DMS53 treated with DMSO at 0.1 percent for 48 hours (cell line): ENCODE measurements around the gene SP100.

Source experiments
- DNase-seq: peaks from one replicate; lab custom pipeline; 2025; ENCODE audit not compliant: unreplicated experiment; lab: John Stamatoyannopoulos, UW

The SP100 gene

DNA sequence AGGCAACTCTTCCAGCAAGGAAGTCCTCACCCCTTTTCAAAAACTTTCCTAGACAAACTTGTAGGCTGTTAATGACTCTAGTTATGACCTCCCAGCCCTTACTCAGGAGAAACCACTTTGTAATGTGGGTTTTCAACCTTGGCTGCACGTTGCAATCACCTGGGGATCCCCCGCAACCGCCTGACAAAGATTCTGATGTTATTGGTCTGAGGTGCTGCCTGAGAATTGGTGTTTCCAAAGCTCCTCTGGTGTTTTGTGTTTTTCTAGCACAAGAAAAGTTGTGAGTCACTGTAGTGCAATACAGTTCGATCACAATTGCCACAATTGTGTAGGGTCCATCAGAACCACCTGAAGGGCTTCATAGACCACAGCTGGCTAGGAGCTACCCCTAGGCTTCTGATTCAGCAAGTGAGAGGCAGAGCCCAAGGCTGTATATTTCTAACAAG is 121.6 kb downstream of the SP100 start:
- no peak for DNase-seq

DNA sequence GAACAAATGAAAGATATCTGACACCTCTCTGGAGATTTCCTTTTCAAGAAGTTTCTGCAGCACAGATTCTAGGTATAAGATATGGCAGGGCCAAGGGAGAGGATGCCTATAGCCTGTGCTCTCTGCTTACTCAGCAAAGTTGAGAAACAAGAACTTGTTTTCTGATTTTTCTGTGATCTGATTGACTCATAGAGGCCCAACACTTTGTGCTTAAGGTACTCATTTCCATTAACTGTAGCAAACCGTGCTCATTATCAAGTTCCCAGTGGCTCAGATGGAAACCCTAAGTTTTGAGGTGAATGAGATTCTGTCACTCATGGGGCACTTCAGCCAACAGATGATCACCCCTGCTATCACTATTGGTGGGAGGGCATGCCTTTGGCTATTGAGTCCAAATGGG is 124.3 kb downstream of the SP100 start:
- DNase-seq: no peak

DNA sequence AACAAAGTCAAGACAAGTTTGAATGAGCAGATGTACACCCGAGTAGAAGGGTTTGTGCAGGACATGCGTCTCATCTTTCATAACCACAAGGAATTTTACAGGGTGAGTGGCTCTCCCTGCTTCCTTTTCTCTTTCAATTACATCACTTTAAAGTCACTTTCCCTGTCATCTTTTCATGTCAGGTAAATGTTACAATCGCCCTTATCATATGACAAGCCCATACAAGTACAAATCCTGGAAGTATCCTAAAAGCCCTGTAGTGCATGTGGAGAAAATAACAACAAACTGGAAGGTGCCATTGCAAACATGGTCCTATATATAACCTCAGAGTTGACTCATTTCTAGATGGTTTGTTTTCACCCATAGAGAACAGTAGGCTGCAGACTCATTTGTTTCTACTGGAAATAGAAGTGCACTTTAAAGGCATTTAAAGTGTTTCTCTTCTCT is 126.0 kb downstream of the SP100 start:
- DNase-seq: no peak

DNA sequence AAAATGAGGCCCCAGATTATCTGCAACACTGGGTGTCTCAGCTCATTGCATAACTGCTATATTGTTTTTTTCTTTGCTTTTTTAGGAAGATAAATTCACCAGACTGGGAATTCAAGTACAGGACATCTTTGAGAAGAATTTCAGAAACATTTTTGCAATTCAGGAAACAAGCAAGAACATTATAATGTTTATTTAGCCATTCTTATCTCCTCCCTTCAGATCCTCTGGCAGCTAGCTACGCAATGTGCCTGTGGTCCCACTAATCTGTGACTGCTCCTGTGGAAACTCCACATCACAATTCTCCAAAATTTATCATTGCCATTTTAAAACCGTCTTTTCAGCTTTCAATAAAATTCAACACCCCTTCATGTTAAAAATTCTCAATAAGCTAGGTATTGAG is 126.8 kb downstream of the SP100 start:
- DNase-seq: no peak

DNA sequence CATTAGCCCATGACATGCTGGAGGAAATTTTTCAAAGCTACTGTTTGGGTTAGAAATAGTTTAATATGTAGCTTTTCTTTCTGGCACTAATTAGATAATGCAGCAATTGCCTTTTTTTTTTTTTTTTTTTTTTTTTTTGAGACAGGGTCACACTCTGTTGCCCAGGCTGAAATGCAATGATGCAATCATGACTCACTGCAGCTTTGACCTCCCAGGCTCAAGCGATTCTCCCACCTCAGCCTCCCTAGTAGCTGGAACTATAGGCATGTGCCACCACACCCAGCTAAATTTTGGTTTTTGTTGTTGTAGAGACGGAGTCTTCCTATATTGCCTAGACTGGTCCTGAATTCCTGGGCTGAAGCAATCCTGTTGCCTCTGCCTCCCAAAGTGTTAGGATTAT is 136.2 kb downstream of the SP100 start:
- no peak for DNase-seq

DNA sequence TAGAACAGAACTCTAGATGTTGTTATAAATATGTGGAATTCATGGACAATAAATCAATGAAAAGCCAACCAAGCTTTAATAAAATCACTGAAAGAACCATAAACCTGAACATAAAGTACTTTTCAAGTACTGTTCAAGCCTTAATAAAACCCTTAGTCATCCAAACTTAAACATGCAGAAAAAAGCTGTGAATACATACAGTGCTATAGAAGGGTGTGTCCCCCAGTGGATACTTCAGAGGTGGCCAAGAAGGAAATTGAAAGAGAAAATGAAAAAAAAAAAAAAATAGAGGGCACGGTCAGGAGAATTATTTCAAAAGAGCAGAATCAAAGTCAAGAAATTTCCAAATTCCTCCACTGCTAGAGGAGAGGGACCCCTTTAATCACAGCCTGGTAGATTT is 141.1 kb downstream of the SP100 start:
- DNase-seq: no peak

DNA sequence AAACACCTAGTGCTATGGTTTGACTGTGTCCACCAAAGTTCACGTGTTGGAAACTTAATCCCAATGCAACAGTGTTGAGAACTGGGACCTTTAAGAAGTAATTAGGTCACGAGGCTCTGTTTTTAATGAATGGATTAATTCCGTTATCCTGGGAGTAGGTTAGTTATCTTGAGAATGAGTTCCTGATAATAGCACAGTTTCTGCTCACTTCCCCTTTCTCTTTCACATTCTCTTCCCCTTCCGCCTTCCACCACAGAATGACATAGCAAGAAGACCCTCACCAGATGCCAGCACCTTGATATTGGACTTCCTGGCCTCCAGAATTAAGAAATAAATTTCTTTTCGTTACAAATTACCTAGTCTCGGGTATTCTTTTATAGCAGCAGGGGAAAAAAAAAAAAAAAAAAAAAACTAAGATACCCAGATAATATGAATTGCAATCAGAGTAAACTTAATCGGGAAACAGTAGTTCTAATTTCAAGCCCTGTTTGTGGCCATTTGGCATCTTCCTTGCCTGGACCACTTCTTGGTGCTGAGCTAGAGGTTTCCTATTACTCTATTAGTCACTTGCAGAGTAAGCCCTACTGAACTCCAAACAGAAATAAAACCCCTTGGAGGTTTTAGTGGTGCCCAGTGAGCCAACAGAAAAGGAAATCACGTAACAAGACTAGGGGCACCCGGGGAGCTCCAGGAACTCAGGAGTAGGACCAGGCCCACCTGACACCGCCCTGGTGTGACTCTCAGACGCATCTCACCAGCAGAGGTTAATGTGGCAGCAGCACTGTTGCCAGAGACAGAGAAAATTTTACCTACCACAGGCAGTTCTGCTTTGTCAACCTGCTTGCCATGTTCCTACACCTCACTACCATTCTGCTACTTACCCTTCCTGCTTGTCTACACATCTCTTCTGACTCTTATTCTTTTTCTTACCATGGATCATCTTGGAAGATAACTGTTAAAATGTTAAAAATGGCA is 149.1 kb downstream of the SP100 start:
- no peak for DNase-seq

DNA sequence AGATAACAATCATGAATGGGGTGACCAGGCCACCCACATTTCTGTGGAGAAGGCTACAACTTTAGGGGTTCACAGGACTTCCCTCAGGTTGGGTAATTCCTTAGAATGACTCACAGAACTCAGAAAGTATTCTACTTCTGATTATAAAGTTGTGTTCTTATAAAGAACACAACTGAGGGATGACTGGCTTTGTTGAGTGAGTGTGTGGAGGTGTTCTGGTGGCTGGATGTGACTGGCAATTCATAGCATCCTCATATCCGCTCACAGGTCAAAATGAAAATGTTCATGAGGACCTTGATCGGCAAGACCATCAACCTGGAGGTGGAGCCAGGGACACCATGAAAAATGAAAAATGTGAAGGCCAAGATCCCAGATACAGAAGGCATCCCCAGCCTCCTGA is 153.3 kb downstream of the SP100 start:
- DNase-seq: no peak

DNA sequence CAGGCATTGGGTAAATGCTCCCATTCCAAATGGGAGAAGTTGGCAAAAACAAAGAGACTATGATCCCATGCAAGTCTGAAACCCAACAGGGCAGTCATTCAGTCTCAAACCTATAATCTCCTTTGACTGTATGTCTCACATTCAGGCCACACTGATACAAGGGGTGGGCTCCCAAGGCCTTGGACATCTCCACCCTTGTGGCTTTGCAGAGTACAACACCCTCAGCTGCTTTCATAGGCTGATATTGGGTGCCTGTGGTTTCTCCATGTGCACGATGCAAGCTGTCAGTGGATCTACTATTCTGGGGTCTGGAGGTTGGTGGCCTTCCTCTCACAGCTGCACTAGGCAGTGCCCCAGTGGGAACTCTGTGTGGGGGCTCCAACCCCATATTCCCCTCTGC is 155.0 kb downstream of the SP100 start:
- no peak for DNase-seq

DNA sequence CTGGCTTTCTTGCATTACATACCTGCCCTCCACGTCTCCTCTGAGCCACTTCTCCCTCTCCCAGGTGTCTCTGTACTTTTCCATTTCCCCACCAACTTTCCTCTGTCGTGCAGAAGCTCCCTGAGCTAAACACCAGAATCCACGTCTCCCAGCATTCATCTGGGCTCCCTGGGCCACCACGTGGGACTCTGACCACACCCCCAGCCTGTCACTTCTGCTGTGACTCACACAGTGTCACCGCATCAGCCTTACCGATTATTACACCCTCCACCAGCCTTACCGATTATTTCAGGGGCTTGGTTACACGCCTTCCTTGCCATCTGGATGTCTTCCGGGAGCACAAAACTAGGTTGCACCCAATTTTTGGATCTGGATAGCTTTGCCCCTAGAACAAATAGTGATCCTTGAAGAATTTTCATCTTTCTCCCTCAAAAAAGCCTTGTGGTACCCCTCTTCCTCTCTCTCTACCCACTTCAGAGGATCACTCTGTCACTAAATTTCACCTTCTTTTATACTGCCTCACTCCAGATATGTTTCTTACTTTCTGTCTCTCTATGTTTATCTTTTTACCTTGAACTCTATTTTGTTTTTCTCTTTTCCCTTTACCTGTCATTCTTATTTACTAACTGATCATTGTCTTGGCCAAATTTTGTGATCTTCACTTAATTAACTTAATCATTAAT is 159.8 kb downstream of the SP100 start:
- DNase-seq: no peak

DNA sequence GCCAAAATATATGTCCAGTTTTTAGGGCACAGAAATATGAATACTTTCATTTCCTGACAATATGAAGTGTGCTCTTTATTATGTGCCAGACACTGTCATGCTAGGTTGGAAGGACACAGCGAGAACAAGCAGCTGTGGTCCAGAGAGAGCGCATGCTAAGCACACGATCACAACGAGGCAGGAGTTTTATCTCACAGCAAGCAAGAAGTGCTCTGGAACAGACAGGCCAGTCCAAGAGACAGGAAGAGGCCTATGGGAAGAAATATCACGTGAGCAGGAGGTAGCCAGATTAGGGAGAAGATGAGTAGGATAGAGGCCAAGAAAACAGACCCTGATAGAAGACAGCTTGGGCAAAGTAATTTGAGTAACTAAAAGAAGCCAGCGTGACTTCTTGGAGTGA is 161.1 kb downstream of the SP100 start:
- no peak for DNase-seq

DNA sequence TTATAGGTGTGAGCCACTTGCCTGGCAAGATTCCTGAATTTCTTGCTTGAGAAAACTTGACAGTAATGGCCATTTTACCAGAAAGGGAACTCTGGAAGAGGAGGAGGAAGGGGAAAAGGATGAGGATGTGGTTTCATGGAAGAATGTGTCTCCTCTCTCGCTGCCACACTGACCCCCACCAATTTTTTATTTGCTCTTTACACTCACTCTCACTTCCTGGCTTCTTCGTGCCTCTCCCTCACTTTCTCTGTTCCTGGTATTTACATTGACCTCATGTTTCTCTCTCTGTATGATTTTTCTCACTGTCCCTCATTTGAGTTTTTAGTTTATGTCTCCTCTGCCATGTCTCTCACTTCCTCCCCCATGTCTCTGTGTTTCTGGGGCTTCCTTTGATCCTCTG is 162.1 kb downstream of the SP100 start:
- no peak for DNase-seq

DNA sequence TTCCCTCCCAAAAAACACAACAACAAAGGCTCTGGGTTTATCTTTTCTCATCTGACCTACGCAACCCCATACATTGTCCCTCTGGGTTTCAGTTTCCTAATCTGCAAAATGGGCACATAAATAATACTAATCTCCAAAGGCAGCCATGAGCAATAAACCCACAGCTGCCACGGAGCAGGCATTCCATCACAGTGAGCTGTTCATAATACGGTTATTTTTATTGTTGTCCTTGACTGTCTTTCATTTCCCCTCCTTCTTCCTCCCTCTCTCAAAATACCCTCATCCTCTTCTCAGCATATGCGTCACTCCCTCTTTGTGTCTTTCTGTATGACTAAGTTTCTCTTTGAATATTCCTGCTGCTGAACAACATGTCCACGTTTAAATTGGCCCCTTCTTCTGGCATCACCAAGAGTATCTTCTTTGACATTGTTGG is 166.9 kb downstream of the SP100 start:
- DNase-seq: no peak

DNA sequence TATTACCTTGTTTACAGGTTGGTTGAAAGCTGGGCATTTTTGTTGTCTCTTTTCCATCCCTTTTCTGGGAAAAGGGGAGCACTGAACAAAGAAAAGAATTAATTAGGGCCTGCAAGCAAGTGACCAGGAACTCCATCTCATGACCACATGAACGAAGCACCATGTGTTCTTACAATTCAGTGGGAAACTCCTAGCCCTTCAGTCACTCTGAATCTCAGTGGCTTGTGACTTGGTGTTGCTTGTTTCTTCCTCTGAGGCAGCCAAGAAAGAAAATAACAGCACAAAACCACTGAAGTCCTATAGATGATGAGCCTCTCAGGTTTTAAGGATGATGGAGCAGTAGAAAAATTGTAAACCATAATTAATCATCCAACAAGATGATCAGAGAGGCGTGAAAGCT is 167.6 kb downstream of the SP100 start:
- no peak for DNase-seq

DNA sequence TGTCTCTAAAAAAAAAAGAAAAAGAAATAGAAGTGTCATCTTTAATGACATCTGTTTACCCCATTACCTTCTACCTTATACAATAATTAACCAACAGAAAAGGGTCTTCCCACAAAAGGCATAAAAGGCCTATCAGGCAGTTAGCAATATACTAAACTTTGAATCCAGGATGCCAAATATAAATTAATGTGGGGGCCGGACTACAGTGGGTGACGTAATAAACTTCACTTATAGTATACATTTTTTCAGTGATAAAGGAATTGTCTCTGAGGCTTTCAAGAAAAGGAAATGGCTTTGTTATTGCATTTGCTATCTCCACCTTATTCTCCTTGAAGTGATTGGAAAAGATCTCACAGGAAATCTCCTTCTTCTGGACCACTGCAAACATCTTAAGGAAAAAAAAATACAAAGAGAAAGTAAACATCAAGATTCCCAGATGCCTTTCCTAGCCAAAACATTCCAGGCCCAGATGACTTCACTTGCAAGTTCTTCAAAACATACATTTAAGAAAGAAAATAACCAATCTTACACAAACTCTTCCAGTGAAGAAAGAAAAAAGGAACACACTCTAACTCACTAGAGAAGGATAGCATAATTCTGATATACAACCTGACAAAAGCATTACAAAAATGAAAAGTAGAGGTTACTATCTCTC is 170.5 kb downstream of the SP100 start:
- no peak for DNase-seq

DNA sequence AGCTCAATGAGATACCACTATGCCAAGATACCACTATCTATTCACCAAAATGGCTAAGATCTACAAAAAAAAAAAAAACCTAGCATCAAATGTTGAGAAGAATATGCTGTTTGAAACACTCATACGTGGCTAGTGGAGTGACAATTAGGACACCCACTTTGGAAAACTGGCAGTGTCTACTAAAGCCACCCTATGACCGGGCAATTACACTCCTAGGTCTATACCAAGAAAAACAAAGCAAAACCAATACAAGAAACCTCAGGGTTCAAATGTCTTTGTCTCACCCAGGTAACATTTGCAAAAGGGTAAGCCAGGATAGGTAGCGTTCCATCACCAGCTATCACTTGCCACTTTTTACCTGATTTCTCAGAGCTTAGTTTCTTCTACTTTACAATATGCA is 173.0 kb downstream of the SP100 start:
- no peak for DNase-seq

DNA sequence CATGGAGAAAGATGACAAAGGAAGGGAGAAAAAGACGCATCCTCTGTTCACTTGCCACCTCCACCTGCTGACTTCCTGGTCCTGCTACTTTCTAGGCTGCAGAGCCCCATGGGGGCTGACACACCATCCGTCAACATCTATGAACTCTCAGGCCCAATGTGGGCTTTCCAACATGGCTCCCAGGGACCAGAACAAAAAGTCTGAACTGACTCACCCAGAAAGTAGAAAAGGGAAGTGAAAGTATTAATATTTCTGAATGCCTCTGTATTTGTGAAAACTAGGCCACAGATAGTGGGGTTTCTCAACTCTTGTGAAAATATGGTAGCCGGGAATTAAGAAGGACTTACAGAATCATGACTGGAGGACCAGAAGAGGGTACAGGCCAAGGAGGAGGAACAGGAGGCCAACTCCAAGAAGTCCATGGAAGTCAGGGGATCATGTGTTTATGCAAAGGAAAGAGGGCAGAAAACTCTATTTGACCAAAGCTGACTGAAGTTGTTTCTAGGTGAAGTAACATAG is 173.6 kb downstream of the SP100 start:
- no peak for DNase-seq

DNA sequence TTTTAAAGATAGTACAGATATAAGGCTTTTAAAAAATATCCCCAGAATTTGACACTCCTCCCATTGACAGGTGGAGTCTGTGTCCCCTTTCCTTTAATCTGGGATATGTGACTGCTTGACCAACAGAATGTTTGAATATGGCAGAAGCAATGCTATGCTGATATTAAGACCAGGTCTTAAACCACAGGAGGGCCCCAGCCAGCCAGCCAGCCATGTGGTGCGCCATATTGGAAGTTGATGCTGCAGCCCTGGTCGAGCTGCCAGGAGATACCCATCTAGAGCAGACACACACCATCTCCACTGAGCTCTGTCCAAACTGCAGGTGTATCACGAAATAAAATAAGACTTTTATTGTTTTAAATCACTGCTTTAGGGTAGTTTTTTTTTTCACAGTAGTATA is 174.3 kb downstream of the SP100 start:
- no peak for DNase-seq

DNA sequence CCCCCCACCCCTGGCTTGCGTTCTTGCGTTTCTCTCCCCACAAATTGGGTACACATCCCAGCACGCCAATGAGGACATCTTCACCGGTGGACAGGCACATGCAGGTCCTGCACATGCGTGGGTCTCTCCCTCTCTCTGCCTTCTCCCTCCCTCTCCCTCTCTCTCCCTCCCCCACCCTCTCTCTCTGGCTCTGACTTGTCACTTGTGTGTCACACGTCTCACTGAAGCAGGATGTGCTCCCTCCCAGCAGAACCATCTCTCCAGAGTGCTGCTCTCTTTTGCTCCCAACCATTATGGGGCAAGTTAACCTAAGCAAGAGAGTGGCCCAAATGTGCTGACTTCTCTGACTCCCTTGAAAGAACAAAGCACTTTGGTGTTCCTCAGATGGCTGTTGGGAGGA is 175.8 kb downstream of the SP100 start:
- no peak for DNase-seq

DNA sequence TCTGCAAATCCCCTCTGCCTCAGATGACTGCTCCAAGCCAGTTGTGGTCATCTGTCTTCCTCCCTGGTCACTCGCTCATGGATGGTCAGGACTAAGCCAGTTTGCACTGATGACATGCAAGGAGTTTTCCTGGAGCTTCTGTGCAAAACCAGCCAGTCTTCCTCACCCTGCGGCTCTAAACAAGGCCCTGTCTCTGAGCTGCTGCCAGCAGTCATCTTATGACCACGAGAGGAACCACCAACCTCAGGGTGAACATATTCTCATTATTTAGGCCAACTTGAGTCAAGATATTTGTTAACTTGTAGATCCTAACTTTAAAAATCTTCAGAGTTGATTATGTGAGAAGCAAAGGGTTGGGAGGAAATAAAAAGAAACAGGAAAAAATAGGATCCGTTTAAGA is 176.8 kb downstream of the SP100 start:
- DNase-seq: no peak
